ENCODE results near the gene C22orf23.
"Not testable (repeated sequence)": the region's sequence is repeated elsewhere in the genome, so short reads cannot be mapped to it uniquely, and the experiment has no call there.

Gene C22orf23

GRCh38 chr22:37982151-37982785 is 28.9 kb upstream of the C22orf23 start:
- DNase-seq: no peak

- DNase-seq: no peak
These were observed 28.0 kb upstream of the C22orf23 start for GRCh38 chr22:37981282-37982011.

- no peak for DNase-seq
These were observed 26.4 kb upstream of the C22orf23 start for GRCh38 chr22:37979782-37980181.

- DNase-seq: no peak
These were observed 23.1 kb upstream of the C22orf23 start for GRCh38 chr22:37976547-37976946.

DNA sequence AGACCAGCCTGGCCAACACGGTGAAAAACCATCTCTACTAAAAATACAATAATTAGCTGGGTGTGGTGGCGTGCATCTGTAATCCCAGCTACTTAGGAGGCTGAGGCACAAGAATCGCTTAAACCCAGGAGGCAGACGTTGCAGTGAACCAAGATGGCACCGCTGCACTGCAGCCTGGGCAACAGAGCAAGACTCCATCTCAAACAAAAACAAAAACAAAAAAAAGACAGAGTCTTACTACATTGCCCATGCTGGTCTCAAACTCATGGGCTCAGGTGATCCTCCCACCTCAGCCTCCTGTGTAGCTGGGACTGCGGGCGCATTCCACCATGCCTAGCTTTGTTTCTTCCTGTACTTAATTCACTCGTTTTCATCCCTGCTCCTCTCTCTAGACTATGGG is 22.6 kb upstream of the C22orf23 start:
- DNase-seq: not testable (repeated sequence)

DNA sequence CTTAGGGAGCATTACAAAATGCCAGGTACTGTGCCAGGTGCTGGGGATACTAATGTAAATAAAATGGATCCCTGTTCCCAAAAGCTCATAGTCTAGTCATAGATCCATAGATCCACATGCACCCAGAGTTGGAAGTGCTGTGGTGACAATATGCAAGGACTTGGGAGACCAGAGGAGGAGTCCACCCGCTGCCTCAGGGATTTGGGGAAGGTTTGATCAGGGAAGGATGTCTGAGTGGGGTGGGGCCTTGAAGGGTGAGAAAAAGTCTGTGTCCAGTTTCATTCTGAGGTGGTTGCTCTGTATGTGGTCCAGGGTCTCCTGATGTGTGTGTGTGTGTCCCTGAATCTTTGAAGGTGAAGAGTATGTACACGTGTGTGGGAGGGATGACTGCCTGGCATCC is 21.8 kb upstream of the C22orf23 start:
- DNase-seq: no peak

DNA sequence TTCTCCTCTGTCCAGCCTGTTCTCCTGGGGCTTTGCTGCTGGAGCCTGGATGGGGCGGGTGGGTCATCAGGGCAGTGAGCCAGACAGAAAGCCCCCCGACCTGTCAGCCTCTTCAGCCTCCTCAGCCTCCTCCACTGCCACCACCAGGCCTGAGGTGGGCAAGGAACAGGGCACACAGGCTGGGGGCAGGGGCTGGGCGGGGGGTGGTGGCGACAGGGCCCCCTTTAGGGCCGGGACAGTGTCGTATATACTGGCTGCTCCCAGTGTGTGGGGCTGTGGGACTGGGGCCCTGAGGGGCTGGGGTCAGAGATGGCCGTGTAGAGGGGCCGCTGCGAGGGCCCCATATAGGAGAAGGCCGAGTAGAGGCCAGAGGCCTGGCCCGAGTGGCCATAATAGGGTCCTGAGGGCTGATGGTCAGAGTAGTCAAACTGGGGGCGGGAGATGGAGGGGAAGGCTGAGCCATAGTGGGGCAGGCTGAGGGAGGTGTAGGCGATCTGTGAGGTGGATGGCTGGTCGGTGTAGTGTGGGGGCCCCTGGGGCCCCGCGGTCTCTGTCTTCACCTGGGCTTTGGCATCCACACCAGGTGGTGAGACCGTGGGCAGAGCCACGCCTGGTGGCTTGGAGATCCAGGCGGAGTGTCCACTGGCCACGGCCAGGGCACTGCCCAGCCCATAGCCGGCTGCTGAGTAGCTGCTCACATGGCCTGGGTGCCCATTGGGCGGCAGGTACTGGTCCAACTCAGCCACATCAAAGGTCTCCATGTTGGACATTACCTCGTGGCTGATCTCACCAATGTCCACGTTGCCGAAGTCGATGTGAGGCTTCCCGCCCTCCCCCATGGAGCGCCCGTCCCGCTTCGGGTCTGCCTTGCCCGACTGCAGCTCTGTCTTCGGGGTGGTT is 20.1 kb upstream of the C22orf23 start:
- no peak for DNase-seq

- DNase-seq: no peak
These were observed 19.1 kb upstream of the C22orf23 start for GRCh38 chr22:37972527-37972926.

- no peak for DNase-seq
These were observed 18.4 kb upstream of the C22orf23 start for GRCh38 chr22:37971475-37972434.

- DNase-seq: no peak
These were observed 17.5 kb upstream of the C22orf23 start for GRCh38 chr22:37970864-37971263.

DNA sequence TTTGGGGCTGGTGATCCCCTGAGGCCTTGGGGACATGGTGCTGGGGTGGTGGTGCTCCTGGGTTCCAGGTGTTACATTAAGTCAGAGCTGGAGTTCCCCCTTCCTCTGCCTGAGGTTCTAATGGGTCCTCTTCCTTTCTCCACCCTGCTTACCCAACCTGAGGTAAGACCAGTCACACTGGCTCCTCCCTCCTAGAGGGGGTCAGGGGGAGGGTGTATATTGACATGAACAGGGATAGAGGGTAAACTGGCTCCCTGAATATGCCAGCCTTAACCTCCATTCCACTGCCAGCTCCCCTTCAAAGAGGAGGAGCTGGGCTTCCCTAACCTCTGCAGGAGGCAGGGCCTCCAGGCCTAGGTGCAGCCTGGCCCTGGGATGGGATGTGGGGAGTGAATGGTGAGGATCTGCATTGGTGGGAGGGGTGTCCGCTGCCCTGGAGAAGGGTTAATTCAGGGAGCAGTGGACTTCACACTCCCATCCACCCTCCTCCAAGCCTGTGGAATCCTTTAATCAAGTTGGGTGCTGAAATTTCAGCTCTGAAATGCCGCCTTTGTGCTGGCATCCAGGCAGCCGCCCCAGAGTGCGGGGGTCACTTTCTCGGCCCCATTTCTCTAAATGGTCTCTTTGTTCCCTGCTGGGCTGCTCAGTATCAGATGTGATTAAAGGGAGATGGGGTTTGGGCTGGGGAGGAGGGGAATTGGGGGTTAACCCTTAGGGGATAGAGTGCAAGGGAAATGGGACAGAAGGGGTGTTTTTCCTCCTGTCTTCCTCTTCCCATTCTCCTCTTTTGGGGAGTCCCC is 15.3 kb upstream of the C22orf23 start:
- DNase-seq: no peak

DNA sequence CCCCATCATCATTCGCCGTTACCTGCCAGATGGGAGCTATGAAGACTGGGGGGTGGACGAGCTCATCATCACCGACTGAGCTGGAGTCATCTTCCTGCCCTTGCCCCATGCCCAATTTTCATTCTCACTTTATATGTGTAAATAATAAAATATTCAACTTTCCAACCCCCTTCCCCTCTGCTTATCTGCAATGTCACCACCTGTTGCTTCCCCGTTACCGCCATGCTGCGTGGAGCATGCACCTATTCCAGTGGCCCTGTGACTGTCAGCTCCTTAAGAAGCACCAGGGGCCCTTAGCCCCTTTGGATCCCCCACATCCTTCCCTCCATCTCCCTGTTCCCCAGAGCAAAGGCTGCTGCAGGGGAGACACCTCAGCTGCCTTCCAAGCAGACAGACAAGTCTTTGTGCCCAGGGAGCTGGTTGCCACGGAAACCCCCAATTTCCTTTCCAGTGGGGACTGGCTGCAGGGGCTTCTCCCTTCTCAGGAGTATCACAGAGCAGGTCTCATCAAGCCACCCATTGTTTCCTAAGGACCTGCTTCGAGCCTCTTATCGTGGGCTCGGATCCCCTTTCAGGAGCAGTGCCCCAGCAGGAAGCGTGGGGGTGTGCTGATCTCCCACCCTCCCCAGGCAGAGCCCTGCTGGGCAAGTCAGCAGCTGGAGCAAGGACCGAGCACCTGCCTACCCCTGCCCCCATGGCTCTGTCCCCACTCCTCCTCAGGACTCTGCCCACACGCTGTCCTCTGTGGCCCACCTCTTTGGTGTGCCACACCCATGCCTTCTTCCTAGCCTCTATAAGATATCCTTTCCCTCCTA is 14.4 kb upstream of the C22orf23 start:
- no peak for DNase-seq

GRCh38 chr22:37967147-37967546 is 13.7 kb upstream of the C22orf23 start:
- DNase-seq: no peak

- no peak for DNase-seq
These were observed 12.7 kb upstream of the C22orf23 start for GRCh38 chr22:37965940-37966664.

DNA sequence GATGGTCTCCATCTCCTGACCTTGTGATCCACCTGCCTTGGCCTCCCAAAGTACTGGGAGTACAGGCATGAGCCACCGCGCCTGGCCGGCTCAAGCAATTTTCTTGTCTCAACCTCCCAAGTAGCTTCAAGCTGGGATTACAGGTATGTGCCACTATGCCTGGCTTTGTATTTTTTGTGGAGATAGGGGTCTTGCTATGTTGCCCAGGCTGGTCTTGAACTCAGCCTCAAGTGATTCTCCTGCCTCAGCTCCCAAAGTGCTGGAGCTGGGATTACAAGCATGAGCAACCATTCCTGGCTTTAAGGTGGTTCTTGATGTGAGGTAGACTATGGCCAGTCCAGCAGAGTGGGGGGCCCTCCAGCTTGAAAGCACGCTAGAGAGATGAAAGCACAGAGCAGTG is 7.7 kb upstream of the C22orf23 start:
- DNase-seq: no peak

DNA sequence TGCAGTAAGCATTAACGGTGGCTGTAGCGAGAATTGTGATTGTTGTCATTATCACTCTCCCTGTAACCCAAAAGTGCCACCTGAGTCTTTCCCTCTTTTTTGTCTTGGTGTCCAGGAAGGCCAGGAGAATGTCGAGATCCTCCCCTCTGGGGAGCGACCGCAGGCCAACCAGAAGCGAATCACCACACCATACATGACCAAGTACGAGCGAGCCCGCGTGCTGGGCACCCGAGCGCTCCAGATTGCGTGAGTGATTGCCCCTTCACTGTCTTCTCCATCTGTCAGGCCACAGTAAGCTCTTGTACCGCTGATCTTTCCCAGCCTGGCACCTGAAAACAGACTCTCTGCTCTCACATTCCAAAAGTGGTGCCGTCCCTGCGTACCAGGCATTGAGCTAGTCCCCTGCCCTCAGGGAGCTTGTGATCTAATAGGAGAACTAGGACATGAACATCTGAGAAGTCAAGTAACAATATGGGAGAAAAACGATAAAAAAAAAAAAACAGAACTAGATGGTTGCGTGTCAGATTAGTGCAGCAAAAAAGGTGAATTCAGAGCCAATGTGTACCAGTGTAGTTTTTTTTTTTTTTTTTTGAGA is 5.9 kb upstream of the C22orf23 start:
- no peak for DNase-seq

- DNase-seq: no peak
These were observed 3.8 kb upstream of the C22orf23 start for GRCh38 chr22:37957232-37957631.

GRCh38 chr22:37955825-37956397 is 2.5 kb upstream of the C22orf23 start:
- not testable (repeated sequence) for DNase-seq

GRCh38 chr22:37954686-37955085 is 1.3 kb upstream of the C22orf23 start:
- no peak for DNase-seq
